Heart left ventricle (tissue), 16 donors: ENCODE measurements around the gene ABL2. TPM values are rescaled to one million over a fixed set of nuclear protein-coding genes. Genes with fewer than 3 reads are reported as not detected.

Experiments used
- ATAC-seq, 4 donors: fragments of 200-7000 bp; cut with Tn5 transposase; one replicate each; pipeline ENCODE4 v1.9.1; 2020 to 2022; ENCODE audit warnings: moderate library complexity in 4 of 4, mild to moderate bottlenecking in 3 of 4, moderate number of reproducible peaks in 1 of 4
- DNase-seq, 5 donors: peaks; one replicate each; pipeline ENCODE4 v3.0.0-alpha.2; 2020
- H3K27ac ChIP-seq, 12 donors: fragments of 200-600 bp; sonication (generic) in 4 of 12; one replicate each; pipeline versions ENCODE4 v1.5.0 to v1.8.0; 2016 to 2022; ENCODE audit warnings: mild to moderate bottlenecking in 2 of 12
- H3K27me3 ChIP-seq, 9 donors: fragments of 200-600 bp; sonication (generic) in 2 of 9; one replicate each; pipeline versions ENCODE4 v1.5.1 to v1.8.0; 2016 to 2022; ENCODE audit warnings: mild to moderate bottlenecking in 3 of 9
- H3K36me3 ChIP-seq, 9 donors: fragments of 200-600 bp; sonication (generic) in 2 of 9; one replicate each; pipeline versions ENCODE4 v1.5.0 to v1.8.0; 2018 to 2022; ENCODE audit warnings: mild to moderate bottlenecking in 2 of 9
- H3K4me1 ChIP-seq, 12 donors: fragments of 200-600 bp; sonication (generic) in 4 of 12; one replicate each; pipeline versions ENCODE4 v1.5.0 to v1.8.0; 2016 to 2022; ENCODE audit warnings: mild to moderate bottlenecking in 3 of 12
- H3K4me3 ChIP-seq, 12 donors: fragments of 200-600 bp; sonication (generic) in 4 of 12; one replicate each; pipeline versions ENCODE4 v1.5.0 to v1.8.0; 2017 to 2022; ENCODE audit warnings: mild to moderate bottlenecking in 9 of 12, moderate library complexity in 4 of 12
- H3K9me3 ChIP-seq, 12 donors: fragments of 200-600 bp; sonication (generic) in 4 of 12; one replicate each; pipeline versions ENCODE4 v1.5.0 to v1.8.0; 2016 to 2022; ENCODE audit warnings: mild to moderate bottlenecking in 1 of 12
- POLR2A ChIP-seq, 2 donors: fragments of 450-650 bp; IDR thresholded peaks; one replicate each; pipeline ENCODE4 v1.6.1; 2017; ENCODE audit warnings: antibody characterized with exemption in 2 of 2, mild to moderate bottlenecking in 2 of 2, moderate library complexity in 2 of 2
- WGBS, 4 donors: extraction: QIAGEN DNeasy Blood & Tissue Kit in 2 of 4; methylation state at CpG; one replicate each; pipeline versions ENCODE4 v1.1.5 to v1.1.7; 2013 to 2018; 5-methylcytosine and 5-hydroxymethylcytosine counted together
- intact Hi-C, 10 donors: fragments of 100-400 bp; cut with DNase I; formaldehyde crosslinking; loops; one replicate each; pipeline versions ENCODE4 v1.11.1 to v1.14.2; 2022
- polyA plus RNA-seq, 2 donors: library from polyadenylated mRNA; stranded (reverse); fragments of 200-250 nt; gene quantifications; one replicate each; pipeline ENCODE4 v1.2.3, GENCODE V29; 2013
- total RNA-seq, 9 donors: library from RNA; depleted of rRNA in 2 of 9; stranded (reverse); fragments of >200 nt in 2 of 9; fragmentation: NEBNext Ultra II Directional in 3 of 9; extraction: Animal tissue kit (Norgen Biotek cat#: 25700) in 3 of 9; gene quantifications; one replicate each; pipeline versions ENCODE4 v1.1.0 to v1.2.4, GENCODE V29; 2016 to 2023
- TF ChIP-seq, protein P1 (sequence below), 12 donors: fragments of 200-600 bp; sonication (generic) in 4 of 12; IDR thresholded peaks; one replicate each; pipeline versions ENCODE4 v1.5.0 to v1.8.0; 2018 to 2022; ENCODE audit warnings: antibody characterized with exemption in 12 of 12, mild to moderate bottlenecking in 5 of 12
- donor health status: ischemic (EF 13 %, LVEDD 7.1; RV severe dilation, severe dysfunction).
- donor health status: healthy with polysubstance abuse.
- donor health status: DM: no; HTN: yes; CAD: no.
- donor health status: DM: no; HTN: no; CAD: no.
- donor health status: ischemic (EF 25% LVEDD 6.9; RV normal size, moderate dysfunction).
- donor health status: ischemic (EF 25% LVEDD 5.7; RV mildly dilated, moderate dysfunction).
- donor health status: healthy.
- donor health status: DM: yes; HTN: yes; CAD: no.
- donor health status: ischemic (EF 35%, LVEDD 5.7; RV mildly dilated, moderate dysfunction).
- donor health status: nonischemic (EF 11% LVEDD 7.7; RV severe dilation, severe dysfunction).
- donor health status: DM: yes; HTN: yes; CAD: no.
- donor health status: PGD.
- donor health status: ischemic (EF 29% LVEDD 5.4; RV normal size, mild dysfunction).
- donor health status: nonischemic (EF 23%, LVEDD 6.1; RV moderate dilation, normal function).

ABL2 gene
- total and polyA plus RNA-seq, 11 donors, result 2.5 to 22.0 (median 10.2) TPM

- Histone ChIP-seq H3K9me3 (peaks cover 0 to 9% (median 0%) of the 10 kb centered on the region in 12 donors), H3K27me3 (no peaks in the 10 kb centered on the region), H3K27ac (no peak overlapping the region), H3K4me3 (no peak overlapping the region), H3K36me3 (peaks cover 0 to 12% (median 0%) of the 10 kb centered on the region in 9 donors), H3K4me1 (peaks cover 0 to 19% (median 8%) of the 10 kb centered on the region in 12 donors)
- no peak for ATAC-seq
- TF ChIP-seq, protein P1, sequence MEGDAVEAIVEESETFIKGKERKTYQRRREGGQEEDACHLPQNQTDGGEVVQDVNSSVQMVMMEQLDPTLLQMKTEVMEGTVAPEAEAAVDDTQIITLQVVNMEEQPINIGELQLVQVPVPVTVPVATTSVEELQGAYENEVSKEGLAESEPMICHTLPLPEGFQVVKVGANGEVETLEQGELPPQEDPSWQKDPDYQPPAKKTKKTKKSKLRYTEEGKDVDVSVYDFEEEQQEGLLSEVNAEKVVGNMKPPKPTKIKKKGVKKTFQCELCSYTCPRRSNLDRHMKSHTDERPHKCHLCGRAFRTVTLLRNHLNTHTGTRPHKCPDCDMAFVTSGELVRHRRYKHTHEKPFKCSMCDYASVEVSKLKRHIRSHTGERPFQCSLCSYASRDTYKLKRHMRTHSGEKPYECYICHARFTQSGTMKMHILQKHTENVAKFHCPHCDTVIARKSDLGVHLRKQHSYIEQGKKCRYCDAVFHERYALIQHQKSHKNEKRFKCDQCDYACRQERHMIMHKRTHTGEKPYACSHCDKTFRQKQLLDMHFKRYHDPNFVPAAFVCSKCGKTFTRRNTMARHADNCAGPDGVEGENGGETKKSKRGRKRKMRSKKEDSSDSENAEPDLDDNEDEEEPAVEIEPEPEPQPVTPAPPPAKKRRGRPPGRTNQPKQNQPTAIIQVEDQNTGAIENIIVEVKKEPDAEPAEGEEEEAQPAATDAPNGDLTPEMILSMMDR (IDR thresholded peaks at IDR 0.05), result no peak
- no peak for TF ChIP-seq POLR2A (IDR thresholded peaks at IDR 0.05)
- WGBS, 4 donors, result 93 to 100% (median 98%) methylated on average over 1 of the region's 1 CpG
- no peak for DNase-seq
- intact Hi-C loops, result no loop called here
Observed at GRCh38 chr1:179146911-179147310, 82.6 kb downstream of the ABL2 start.

GRCh38 chr1:179146476-179146875 is 83.0 kb downstream of the ABL2 start:
- peaks cover 0 to 9% (median 0%) of the 10 kb centered on the region in 12 donors for H3K9me3 ChIP-seq
- no peak for ATAC-seq
- H3K36me3 ChIP-seq, result peaks cover 0 to 12% (median 0%) of the 10 kb centered on the region in 9 donors
- no peak for DNase-seq
- WGBS, 4 donors, result 91 to 93% (median 92%) methylated on average over 5 of the region's 5 CpGs
- peaks cover 0 to 24% (median 8%) of the 10 kb centered on the region in 12 donors for H3K4me1 ChIP-seq
- H3K27ac ChIP-seq, result no peak overlapping the region
- no peak overlapping the region for H3K4me3 ChIP-seq
- TF ChIP-seq, protein P1 (IDR thresholded peaks at IDR 0.05), result no peak
- no peak for TF ChIP-seq POLR2A (IDR thresholded peaks at IDR 0.05)
- intact Hi-C loops, result no loop called here
- H3K27me3 ChIP-seq, result no peaks in the 10 kb centered on the region

GRCh38 chr1:179145521-179145920 is 84.0 kb downstream of the ABL2 start:
- 97% methylated on average over 3 of the region's 3 CpGs for WGBS, 4 donors
- Histone ChIP-seq H3K4me3 (no peak overlapping the region), H3K9me3 (peaks cover 0 to 9% (median 0%) of the 10 kb centered on the region in 12 donors), H3K36me3 (peaks cover 0 to 12% (median 0%) of the 10 kb centered on the region in 9 donors), H3K4me1 (peaks cover 0 to 33% (median 10%) of the 10 kb centered on the region in 12 donors), H3K27ac (no peak overlapping the region), H3K27me3 (no peaks in the 10 kb centered on the region)
- TF ChIP-seq, protein P1 (IDR thresholded peaks at IDR 0.05), result no peak
- no peak for TF ChIP-seq POLR2A (IDR thresholded peaks at IDR 0.05)
- intact Hi-C loops, result no loop called here
- ATAC-seq (no peak), DNase-seq (no peak)

GRCh38 chr1:179144626-179145025 is 84.9 kb downstream of the ABL2 start:
- no peaks in the 10 kb centered on the region for H3K27me3 ChIP-seq
- peaks cover 0 to 5% (median 0%) of the 10 kb centered on the region in 12 donors for H3K9me3 ChIP-seq
- H3K4me3 ChIP-seq, result no peak overlapping the region
- H3K36me3 ChIP-seq, result peaks cover 0 to 12% (median 0%) of the 10 kb centered on the region in 9 donors
- intact Hi-C loops, result no loop called here
- ATAC-seq, result no peak
- no peak overlapping the region for H3K27ac ChIP-seq
- H3K4me1 ChIP-seq, result peaks cover 0 to 42% (median 10%) of the 10 kb centered on the region in 12 donors
- DNase-seq, result no peak
- WGBS, 4 donors, result 93 to 100% (median 96%) methylated on average over 1 of the region's 1 CpG
- TF ChIP-seq POLR2A (IDR thresholded peaks at IDR 0.05), result no peak
- TF ChIP-seq, protein P1 (IDR thresholded peaks at IDR 0.05), result no peak
